ENCODE data around the gene CACTIN.
A peak's percentile ranks its signal among the peaks of the same experiment; 100 is the strongest.
"Not testable (repeated sequence)": the region's sequence is repeated elsewhere in the genome, so short reads cannot be mapped to it uniquely, and the experiment has no call there.

CACTIN gene

DNA sequence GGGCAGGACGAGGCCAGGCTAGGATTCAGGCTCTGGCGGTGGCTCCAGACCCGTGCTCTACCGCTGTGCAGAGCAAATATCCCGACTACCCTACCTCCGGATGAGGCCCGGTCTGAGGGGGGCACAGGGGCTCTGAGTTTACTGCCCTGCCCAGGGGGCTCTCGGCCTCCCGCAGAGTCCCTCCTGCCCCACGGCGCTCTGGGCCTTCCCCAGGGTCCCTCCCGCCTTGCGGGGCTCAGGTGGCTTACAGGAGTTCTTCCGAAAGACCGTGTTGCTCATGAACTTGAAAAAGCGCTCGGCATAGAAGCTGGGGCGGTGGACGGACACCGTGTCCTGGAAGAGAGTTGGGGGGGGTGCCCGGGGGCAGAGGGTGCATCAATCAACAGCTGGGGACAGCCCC lies 19.1 kb upstream of the CACTIN start:
- DNase-seq = no peak

DNA sequence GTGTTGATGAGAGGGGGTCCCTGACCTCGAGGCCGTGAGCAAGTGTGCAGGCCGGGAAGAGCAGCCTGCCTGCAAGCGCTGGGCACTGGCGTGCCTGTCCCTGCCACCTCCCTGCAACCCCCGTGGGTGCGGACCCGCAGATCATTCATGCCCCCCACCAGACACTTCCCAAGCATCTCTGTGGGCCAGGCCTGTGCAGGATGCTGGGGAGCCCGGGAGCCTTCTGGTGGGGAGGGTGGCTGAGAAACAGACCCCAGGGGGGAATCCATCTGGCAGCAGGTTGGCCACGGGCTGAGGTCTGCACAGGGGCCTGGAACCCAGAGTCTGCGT lies 18.4 kb upstream of the CACTIN start:
- DNase-seq = no peak

DNA sequence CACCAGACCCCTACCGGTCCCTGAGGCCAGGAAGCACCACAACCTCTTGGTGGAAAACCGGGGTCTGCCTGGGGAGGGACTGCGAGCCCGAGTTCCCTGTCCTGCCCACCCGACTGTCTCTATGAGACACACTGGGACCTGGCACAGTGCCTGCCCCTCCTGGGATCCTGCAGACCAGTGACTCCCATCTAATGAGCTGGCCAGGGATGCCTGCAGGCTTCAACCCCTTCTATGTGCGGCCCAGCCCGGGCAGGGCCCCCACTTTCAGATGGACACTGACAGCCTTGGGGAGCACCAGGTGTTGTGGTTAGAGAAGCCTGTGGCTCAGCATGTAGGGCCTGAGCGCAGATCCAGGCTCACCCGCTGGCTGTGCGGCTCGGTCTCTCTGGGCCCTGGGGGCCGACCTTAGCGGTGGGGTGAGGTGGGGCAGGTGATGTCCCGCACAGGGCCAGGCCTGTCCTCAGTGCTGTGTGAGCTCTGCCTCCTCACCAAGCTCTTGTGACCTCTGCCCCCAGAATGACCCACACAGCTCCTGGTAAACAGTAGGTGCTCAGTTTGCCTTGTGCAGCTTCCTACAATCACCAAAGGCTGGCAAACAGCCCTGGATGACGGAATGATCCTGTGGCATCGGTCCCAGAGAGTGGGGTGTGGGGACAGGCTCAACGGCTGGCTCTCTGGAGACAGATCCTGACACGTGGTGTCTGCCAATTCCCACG lies 17.9 kb upstream of the CACTIN start:
- no peak for DNase-seq

DNA sequence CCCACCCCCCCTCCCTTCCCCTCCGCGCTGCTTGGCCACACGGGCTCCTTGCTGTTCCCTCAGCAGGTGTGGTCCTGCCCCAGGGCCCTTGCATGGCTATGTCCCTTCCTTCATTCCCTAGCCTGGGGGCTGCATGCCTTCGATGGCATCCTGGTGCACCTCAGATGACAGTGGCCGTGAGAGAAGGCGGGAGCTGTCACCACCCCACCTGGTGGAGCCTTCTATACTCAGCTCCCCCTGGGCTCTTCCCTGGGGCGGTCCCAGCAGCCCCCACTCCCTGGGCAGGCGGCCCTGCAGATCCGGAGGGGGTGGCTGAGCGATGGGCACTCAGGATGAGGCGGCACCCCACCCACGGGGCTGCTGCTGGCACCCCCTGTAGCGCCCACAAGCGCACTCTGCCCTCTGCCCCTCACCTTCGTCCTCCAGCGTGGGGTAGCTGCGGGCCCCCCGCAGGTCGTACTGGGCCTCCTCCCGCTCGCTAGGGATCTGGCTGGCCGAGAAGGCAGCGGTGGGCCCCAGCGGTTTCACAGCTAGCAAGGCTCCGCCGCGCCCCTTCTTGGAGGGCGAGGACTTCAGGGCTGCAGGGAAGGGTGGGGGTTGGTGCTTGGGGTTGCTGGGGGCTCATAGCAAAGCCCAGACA lies 17.2 kb upstream of the CACTIN start:
- DNase-seq = no peak

DNA sequence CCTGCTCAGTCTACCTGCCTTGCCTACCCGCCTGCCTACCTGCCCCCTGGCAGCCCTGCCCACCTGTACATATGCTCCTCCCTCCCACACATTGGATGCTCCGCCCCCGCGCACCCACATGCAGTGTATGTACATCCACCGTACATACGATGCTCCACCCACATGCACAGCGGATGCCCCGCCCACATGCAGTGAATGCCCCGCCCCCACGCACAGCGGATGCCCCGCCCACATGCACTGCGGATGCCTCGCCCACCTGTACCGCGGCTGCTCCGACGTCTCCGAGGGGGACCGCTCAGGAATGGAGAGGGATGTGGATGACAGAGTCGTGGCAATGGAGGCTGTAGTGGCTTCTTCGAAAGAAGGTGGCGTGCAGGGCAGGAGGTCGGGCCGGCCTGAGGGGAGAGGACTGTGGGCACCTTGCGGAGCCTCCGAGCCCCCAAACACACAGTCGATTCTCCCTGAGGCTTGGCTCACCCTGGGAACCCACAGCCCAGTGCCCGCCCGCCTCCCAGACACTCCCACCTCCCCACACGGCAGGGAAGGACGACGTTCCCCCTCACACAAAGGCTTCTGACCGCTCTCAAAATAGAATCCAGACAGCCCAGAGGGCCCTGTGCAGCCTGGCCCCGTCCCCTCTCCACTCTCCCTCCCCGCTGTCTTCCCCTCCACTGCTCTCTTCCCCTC lies 16.5 kb upstream of the CACTIN start:
- DNase-seq = peak; percentile 55 to 59

DNA sequence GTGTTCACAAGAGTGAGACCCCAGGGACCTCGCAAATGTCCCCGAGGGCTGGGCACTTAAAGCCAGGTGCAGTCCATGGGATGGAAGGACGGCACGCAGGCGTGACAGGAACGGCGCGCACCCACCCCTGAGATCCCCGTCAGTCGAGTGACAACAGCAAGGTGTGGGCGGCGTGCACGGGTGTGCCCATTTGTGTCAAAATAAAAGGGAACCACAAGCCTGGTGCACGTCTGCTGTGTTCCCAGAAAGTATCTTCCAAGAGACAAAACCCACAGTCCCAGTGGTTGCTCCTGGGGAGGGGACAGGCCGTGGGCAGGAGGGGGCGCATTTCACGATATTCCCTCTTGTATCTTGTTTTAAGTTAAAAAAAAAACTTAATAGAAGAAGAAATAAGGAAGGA lies 15.7 kb upstream of the CACTIN start:
- DNase-seq = no peak

DNA sequence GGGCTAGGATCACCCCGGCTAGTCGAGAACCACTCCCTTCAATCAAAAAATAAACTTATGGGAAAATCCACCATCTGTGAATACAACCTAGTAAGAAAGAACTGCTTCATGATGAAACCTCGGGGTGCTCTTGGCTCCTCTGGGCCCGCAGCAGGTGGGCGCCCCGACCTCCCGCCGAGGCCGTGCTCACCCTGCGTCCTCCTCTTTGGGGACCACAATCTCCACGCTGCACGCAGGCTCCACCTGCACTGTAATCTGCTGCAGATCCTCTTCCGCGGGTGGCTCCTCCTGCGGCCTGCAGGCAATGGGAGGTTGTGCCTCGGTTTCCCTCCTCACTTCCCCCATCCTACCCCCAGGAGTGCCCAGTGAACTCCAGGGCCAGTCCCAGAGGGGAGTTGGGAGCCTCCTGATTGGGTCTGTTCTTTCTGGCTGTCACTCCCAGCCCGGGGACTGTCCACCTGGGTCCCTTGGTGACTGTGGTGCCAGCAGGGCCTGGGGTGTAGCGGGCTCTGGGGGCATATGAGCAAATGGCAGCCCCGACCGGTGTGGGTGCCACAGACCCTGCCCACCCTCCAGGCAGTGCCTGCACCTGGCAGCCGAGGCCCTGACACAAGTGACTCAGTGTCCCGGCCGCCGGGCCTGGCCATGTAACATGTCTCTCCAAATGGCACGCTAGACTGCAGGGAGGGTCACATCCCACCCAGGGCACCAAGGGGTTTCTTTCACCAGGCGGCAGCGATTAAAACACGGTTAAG lies 15.1 kb upstream of the CACTIN start:
- no peak for DNase-seq

DNA sequence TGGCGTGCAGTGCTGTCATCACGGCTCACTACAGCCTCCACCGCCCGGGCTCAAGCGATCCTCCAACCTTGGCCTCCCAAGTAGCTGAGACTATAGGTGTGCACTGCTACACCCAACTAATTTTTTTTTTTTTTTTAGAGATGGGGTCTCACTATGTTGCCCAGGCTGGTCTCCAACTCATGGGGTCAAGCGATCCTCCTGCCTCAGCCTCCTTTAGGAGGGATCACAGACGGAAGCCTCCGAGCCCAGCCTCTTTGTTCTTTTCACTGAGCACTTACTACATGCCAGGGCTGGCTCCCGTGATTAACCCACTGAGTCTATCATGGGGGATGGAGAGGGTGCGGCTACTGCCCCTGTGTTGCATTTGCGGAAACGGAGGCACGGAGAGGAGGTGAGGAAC lies 12.9 kb upstream of the CACTIN start:
- DNase-seq = no peak

DNA sequence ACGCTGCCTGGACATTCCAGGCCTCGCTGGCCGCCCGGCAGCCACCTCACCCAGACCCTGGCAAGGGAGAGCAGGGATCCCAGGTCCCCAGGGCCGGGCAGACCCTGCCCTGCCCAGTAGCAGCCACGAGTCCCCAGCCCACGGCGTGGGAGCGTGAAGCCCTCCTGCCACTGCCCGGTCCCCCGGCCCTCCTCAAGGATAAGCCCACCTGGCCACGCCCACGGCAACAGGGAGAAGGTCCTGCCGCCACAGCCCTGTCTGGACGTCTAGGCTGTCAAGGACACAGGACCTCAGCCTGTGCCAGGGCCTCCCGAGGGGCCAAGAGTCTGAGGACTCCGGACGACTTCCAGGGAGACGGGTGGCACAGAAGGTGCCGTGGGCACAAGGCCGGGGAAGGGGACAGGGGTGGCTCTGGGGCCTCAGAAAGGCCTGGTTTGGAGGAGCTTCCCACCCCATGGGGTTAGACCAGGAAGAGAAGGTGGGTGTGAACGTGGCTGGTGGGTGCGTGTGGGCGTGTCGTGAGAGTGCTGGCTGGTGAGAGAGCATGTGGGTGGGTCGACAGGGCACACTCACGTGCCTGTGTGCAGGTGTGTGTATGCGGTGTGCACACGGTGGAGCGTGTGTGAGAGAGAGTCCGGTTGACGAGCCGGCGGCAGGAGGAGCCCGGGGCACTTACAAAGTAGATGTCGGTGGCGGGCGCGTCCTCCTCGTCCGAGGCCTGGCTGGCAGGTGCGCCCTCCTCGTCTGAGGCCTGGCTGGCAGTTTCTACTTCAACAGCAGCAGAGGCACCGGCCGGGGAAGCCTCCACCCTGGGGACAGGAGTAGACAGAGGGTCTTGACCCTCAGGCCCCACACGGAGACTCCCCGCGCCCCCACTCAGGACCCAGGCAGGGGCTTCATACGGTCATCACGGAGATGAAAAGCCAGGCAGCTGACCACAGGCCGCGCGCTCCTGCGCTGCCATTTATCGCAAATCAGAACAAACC lies 11.9 kb upstream of the CACTIN start:
- DNase-seq = no peak

DNA sequence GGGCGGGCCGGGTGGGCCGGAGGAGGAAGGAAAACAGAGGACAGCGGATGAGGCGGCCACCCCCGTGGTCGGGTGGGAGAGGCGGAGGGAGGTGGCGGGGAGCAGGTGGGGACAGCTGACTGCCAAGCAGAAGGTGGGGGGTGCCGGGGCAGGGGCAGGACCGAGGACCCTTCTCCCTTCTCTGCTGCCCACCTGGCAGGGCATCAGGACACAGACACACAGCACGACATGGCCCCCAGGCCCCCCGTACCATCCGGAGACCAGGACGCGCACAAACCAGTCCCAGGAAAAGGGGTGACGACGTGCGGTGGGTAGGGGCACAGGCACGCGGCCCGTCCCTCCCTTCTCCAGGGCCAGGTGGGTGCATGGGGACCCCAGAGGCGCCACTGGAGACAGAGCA lies 11.0 kb upstream of the CACTIN start:
- no peak for DNase-seq

DNA sequence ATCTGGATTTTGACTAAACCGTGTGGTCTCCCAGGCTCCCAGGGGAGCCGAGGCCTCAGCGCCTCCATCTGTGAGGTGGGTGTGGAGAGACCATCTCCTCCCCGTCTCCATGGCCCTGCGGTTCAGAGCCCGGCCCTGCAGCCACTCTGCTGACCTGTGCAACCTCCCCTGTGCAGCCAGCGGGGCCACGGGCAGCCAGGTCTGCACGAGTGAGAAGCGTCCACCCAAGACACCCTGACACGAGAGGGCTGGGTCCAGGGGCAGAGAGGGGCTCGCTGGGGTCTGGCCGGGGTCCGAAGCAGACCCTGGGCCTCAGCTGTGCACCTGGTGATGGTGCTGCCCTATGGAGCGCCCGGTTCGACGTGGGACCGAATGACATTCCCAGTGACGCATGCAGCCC lies 10.4 kb upstream of the CACTIN start:
- no peak for DNase-seq

DNA sequence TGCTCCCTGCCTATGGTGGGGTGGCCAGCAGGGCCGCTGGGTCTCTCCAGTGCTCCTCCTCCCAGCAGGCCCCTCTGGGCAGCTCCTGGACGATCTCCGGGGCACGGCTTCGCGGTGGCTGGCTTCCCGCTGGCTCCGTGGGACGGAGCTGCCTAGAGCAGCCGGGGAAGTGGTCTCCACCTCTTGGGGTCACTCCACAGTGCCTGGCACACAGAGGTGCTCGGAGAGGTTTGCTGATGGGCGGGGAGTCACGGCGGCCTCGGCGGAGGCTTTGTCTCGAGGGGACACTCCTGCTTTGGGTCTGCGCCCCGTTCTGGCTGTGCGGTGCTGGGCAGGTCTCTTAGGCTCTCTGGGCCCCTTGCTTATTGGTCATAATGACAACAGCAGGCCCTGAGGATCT lies 9.9 kb upstream of the CACTIN start:
- DNase-seq = no peak

DNA sequence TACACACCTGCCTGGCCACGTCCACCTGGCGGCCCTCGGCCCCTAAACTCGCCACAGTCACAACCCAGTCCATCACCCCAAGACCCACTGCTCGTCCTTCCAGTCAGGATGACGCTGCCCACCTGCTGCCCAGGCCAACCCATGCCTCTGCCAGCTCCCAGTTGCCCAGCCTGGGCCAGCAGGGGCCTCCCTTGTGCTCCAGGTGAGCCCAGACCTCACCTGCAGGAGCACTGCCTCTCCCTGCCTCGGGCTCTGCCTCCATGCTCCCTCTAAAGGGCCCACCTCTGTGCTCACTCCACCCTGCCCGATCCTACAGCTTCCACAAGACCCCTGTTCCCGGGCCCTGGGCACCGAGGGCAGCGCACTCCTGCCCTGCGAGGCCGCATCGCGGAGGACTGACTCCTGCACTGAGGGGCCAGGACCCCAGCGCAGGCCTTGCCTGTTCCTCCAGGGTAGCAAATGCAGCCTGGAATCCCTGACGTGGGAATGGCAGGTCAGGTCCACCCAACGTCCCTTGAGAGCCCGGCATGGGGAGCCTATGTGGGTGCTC lies 8.0 kb upstream of the CACTIN start:
- no peak for DNase-seq

DNA sequence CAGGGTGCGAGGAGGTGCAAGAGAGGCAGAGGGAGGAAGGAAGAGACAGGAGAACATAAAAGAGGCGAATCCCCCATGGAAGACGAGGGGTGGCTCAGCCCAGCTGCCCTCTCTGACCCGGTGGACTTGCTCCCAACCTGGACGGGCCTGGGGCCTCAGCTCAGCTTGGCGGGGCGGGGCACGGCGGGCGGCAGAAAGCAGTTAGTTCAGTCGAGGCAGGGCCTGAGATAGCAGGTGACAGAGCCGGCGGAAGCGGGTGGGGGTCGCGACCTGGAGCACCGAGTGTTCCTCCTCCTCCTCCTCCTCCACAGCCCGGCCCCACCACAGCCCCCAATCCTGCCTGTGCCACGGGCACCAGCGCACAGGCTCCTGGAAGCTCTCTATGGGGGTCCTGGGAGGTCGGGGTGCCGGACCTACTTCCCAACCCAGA lies 7.0 kb upstream of the CACTIN start:
- DNase-seq = no peak

DNA sequence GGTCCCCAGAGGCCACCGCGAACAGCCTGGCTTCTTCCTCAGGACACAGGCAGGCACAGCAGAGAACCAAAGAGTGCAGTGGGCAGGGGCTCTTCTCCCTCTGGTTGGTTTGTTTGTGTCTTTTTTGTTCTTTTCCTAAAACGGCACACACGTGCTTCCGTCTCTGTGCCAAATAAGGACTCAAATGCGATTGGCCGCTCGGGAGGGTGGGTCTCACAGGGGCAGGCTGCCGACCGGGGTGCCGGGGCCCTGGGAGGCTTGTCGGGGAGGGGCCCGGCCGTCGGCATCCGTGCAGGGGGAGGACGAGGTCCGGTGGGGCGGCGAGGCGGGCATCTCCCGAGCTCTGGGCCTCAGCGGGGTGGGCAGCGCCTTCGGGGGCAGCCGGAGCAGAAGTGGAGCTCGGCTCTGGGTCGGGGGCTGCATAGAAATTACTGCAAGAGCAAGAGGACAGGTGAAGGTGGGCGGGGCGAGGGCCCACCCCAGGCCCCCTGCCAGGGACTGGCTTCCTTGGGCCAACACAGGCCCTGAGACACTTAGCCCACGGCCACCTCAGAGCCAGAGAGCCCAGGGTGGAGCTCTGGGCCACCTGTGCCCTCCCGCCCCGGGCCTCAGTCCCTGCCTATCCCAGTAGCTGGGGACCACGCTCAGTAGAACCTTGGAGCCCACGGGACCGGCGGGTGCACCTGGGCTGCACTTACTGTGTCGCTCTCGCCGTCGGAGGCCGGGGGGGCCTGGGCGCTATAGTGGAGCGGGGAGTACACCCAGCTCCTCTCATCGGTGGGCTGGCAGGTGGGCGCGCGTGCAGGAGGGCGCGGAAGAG lies 6.4 kb upstream of the CACTIN start:
- DNase-seq = no peak

DNA sequence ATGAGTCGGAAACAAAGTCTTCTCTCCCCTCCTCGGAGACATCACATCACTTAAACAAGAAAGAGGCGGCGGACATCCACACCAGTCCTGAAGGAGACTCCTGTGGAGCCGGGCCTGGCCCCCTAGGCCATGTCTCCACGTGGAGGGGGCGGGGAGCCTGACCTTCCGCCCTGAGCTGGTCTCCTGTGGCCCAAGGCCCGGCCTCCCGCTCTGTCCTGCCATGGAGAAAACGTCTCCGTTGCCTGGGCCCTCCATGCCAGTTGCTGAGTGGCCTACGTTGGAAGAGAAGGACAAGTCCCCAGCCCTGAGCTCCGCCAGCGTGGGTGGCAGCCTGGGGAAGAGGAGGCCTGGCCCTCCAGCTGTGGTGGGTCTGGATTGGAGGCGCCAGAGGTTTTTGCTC lies 5.5 kb upstream of the CACTIN start:
- no peak for DNase-seq

DNA sequence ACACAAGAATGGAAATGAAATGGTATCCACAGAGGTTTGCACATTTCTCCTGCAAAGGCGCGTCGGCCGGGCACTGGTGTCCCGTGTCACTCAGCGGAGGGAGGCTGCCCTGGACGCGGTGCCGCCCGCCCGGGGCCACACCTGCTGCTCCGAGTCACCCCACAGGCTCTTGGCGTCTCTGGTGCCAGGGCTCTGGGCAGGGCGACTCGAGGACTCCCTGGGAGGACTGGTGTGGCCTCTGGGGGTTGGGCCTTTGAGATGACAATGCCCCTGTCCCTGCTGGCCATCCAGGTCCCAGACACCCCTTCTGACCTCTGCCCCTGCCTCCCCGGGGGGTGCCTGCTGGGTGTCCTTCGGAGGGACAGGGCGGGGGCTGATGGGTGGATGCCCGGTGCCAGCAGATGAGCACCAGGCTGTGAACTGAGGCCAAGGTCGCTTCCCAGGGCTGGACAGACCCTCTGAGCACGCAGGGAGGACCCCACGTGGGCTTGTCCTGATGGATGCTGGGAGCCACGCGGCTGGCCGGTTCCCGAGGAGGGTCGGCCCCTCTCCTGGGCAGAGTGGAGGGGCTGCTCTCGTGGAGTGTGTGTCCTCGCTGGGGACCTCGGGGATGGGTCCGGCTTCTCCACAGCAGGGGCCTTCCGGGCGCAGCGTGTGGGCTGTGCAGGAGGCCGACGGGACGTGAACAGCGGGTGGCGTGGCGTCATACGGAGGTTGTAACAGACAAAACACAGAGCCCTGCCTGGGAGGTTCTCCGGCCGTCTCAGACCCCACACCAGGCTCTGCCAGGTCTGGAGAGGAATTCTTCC lies 4.7 kb upstream of the CACTIN start:
- no peak for DNase-seq

DNA sequence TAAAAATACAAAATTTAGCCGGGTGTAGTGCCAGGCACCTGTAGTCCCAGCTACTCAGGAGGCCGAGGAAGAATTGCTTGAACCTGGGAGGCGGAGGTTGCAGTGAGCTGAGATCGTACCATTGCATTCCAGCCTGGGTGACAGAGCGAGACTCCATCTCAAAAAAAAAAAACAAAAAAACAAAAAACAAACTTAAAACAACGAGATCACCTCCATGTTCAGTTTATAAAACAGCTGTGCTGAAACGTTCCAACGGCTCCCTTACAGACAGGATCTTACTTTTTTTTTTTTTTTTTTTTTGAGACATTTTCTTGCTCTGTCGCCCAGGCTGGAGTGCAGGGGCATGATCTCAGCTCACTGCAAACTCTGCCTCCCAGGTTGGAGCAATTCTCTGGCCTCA lies 2.2 kb upstream of the CACTIN start:
- DNase-seq = not testable (repeated sequence)

DNA sequence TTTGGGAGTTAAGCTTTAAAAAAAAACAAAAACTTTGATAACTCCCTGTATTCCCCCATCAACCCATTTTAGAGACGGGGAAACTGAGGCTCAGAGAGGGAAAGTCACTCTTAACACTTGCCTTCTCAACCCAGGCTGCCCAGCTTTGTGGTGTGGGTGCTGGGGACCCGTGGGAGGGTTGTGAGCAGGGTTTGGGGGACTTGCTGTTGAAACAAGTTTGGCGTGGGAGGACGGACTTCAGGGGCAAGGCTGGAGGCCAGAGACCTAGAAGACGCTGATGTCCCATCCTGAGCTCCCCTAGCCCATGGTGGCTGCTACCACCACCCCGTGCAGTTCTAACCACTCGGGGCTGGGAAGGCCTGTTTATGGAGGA lies 747 bp upstream of the CACTIN start:
- DNase-seq = no peak

DNA sequence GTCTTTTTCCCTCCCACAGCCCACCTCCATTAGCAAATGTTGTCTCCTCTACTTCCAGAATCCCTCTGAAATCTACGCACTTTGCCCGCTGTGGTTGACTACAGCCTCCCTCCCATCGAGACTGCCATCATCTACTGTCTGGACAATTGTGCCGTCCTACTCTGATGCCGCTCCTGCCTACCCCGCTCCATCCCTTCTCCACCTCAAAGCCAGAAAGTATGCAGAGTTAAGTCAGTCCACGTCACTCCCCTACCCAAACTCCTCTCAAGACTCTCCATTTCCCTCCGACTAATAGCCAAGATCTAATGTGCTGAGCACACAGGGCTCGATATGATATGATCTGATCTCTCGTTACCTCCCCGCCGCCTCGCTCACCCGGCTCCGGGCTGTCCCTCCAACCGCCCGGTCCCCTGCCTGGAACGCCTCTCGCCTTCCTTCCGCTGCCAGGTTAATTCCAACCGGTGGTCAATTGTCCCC lies 556 bp downstream of the CACTIN start:
- DNase-seq = no peak
